Stimulated activated CD4-positive, alpha-beta T cell treated with anti-CD3 and anti-CD28 coated beads, Interleukin-4, amount 100 ng/mL, for 48 hours (primary cell): ENCODE data around the gene GLT8D2.

Source experiments
- DNase-seq, 2 donors: peaks; one replicate each; pipeline ENCODE4 v3.0.0-alpha.2; 2020; ENCODE audit warnings: low read depth in 2 of 2

Gene GLT8D2

DNA sequence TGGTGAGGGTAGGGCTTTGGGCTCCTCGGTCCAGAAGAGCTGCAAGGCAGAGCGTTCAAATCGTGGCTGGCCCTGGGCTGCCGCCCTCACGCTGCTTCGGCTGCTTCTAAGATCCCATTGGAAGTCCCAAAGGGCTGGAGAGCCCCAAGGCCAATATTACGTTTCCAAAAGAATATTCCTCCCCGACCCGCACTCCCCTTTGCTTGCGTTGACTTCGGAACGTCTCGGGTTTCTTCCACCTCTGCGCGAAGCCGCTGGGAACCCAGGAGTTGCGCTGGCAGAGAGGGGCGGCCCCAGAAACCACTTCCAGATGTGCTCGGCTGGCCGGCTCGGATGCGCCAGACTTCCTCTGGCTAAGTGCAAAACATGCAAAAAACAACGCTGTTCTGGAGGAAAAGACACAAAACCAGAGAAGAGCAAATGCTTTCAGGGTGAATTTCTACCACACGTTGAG, at the start of gene GLT8D2:
Gene GLT8D2, minus strand, starts transcription at position 285 of the 454 bp plus-strand sequence. CDS start 30,539 bp downstream, outside the sequence.
- no peak for DNase-seq

DNA sequence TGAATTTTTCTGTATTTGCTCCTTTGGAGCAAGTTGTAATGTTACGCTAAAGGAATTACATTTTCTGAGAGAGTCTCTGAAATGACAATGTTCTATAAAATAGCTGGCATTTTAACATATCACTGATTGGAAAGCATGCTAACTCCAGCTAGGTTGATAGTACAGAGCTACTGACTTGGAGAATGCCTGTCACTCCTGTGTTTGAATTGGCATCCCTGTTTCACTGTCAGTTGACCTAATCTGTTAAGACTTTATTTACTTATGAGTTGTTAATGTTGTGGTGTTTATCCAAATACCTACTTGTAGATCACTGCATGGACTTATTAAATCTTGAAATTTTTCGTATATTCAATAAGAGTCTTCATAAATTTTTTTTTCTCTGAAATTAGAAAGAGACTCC, 48.0 kb upstream of the GLT8D2 start:
- no peak for DNase-seq

DNA sequence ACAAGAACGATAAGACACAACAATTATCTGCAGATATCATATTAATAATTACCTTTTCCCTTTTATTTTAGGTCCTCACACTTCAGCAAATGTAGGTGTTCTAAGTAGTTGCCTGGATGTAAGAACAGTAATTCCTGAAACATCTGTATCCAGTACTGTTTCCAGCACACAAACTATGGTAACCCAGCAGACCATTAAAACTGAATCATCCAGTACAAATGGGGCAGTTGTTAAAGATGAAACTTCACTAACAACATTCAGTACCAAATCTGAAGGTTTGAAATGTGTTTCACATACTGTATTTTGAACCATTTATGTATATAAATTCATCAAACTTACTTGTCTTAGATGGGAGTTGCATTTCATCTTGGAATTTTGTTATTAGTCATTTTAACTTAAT, 45.3 kb upstream of the GLT8D2 start:
- no peak for DNase-seq

GRCh38 chr12:104094284-104094683, 44.3 kb upstream of the GLT8D2 start:
- no peak for DNase-seq

DNA sequence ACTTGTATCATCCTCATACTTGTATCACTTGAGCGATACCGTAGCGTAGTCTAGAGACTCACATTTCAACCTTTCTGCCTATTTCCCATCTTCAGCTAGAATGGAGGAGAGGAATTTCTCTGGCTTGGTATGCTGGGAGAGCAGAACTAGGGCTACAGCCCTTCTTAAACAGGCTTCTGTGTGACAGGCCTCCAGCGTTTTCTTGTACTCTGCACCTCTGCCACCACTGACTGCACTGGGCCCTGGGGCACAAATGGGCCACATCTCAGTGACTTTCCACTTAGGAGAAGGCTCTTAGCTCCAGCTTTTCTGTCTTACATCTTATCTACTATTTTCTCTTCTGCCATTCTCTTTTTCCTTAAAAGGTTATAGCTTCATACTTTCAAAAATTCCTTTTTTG, 41.1 kb upstream of the GLT8D2 start:
- DNase-seq: no peak

DNA sequence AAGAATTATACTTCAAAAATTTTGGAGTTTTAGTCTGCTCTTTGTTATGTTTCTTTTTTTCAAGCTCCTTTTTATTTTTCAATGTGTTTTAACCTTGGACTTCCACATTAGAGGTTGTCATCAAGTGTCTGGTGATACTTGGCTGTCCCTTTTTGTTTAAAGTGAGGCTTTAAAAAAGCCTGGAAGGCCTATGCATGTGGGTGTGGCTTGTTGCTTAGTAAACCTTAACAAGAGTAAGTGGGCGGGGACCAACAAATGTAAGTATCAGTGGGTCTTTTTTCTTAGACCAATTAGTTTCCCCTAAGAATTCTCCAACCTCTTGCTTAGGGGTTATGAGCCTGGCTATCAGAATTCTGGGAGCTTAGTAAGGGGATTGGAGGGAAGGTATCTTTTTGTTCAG, 40.7 kb upstream of the GLT8D2 start:
- DNase-seq: no peak

DNA sequence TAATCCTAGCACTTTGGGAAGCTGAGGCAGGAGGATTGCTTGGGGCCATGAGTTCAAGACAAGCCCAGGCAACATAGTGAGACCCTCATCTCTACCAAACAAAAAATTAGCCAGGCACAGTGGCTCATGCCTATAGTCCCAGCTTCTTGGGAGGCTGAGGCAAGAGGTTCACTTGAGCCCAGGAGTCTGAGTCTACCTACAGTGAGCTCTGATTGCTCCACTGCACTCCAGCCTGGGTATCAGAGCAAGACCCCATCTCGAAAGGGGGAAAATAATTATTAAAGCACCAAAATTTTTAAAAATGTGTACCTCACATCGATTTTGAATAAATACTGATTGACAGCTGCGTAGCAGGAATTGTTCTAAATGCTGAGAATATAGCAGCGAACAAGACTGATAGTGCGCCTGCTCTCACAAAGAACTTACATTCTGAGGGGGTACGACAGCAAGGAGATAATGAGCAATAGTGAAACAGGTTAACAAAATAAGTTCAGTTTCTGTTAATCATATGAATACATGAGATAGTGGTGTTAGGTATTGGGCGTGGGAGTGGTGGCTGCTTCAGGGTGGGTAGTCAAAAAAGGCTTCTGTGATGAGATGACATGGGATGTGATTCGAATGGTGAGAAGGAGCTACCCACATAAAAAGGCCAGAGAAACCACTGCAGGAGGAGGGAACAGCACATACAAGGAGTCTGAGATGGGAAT, 33.9 kb upstream of the GLT8D2 start:
- peak; percentile 24 to 61 for DNase-seq

DNA sequence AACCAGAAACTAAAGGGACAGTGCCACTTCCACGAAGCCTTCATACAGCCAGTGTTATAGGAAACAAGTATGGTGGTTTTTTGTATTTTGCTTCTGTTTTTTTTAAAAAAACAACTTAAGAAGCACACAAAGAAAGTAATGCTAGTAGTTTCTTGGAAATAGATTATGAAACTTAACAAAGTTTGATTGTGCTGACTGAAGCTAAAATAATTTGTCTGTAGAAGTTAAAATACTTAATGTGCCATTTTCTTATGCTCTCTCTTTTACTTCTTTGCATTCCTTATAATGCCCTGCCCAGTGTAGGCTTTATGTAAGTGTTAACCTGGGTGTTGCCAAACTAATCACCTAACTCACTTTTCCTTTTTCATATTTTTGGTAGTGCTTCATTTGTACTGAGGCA, 30.8 kb upstream of the GLT8D2 start:
- no peak for DNase-seq

DNA sequence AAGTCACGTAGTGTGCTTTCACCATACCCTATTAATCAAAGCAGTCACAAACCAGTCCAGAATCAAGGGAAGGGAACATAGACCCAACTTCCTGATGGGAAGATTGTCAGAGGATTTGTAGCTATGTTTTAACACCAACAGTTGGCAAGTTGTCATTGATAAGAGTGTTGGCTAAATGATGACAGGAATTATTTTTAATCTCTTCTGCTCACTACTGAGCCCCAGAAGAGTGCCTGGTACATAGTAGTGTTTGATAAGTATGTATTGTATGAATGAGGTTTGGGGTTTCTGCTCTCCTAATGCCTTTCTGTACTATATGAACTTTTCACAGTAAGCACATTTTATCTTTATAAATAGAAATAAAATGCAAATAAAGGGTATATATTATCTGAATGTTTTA, 29.0 kb upstream of the GLT8D2 start:
- DNase-seq: no peak

DNA sequence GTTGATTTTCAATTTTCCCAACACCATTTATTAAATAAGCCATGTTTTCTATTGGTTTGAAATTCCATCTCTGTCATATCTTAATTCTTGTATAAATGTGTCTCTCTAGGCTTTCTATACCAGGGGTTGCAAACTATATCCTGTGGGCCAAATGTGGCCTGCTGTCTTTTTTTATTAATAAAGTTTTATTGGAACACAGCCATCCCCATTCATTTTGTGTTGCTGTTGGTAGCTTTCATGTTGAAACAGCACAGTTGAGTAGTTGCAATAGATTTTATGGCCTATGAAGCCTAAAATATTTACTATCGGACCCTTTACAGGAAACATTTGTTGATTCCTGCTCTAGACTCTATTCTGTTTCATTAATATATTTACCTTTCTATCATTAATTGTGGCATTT, 23.7 kb upstream of the GLT8D2 start:
- no peak for DNase-seq

GRCh38 chr12:104072099-104072498, 22.1 kb upstream of the GLT8D2 start:
- DNase-seq: no peak

DNA sequence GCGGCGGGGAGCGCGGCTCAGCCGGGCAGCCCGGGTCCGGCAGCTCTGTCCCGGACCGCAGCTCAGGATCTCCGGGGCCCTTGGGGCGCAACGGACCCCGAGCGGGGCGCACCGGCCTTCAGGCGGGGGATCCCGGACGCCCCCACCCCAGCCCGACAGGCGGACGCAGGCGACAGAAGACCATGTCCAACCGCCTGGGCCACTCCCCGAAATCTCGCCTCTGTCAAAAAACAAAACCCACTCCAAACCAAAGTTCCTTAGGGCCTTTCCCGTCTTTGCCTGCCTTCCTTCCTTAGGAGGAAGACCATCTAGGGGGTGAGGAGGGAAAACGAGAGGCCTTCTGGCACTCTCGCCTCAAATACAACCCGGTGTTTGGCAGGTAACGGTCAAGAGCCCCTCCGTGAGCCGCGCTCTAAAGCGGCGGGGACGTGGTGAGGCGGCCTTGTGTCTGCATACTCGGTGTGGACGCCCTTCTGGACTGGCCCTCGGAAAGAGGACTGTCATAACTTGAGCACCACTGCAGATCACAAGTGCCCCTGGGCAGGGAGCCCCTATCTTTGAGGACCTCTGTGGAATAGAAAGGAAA, 14.9 kb upstream of the GLT8D2 start:
- no peak for DNase-seq

DNA sequence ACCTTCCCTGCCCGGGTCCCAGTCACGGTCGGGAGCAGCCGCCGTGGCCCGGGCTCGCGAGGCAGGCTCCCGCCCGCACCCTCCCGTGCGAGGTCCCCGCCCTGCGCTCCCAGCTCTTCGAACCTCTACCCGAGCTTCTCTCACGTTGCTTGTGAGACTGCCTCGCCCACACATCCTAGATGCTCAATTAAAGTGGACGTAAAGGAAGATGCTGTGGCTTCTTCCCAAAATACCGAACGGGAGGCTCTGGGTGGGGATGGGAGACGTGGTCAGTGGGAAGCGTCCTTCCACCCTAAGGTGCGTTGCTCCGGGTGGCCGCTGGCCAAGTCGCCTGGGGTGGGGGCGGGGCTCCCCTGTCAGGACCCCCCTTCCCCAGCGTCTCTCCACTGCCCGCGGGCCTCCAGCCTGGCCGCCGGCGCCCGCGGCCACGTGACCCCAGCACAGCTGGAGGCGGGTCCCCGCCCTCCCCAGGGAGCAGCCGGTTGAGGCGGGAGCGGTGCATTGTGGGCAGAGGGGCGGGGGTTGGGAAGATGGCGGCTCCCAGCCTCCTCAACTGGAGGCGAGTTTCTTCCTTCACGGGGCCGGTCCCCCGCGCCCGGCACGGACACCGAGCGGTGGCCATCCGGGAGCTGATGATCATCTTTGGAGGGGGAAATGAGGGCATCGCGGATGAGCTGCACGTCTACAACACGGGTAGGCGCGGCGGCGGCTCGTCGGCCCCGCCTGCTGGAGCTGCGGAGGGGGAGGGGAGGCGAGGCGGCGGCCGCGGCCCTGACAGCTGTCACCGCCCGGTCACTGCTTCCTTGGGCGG, 14.2 kb upstream of the GLT8D2 start, which contains the start of gene HCFC2:
Gene HCFC2, plus strand, starts transcription at position 501 of the 811 bp plus-strand sequence. Its CDS starts 30 bp downstream, at position 531.
- peak; percentile 83 to 90 for DNase-seq

- DNase-seq: no peak
Observed at GRCh38 chr12:104063712-104064030, 13.7 kb upstream of the GLT8D2 start.

DNA sequence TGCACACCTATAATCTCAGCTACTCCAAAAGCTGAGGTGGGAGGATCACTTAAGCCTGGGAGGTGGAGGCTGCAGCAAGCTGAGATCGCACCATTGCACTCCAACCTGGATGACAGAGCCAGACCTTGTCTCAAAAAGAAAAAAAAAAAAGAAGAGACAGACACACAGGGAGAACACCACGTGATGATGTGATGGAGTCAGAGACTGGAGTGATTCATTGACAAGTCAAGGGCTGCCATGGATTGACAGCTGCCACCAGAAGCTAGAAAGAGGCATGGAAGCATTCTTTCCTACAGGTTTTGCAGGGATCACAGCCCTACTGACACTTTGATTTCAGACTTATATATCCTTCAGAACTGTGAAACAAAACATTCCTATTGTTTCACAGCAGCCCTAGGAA, 10.8 kb upstream of the GLT8D2 start:
- no peak for DNase-seq

GRCh38 chr12:104059963-104060362, 10.0 kb upstream of the GLT8D2 start:
- DNase-seq: no peak

DNA sequence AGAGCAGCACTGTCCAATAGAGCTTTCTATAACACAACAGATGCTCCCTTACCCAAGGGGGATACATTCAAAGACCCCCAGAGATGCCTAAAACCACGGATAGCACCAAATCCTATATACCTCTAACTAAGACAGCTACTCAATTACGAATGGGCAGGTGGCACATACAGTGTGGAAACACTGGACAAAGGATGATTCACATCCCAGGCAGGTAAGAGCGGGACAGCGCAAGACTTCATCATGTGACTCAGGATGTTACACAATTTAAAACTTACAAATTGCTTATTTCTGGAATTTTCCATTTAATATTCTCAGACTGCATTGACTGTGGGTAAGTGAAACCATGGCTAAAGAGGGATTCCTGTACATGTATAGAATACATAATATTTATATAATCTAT, 8.8 kb upstream of the GLT8D2 start:
- DNase-seq: no peak

DNA sequence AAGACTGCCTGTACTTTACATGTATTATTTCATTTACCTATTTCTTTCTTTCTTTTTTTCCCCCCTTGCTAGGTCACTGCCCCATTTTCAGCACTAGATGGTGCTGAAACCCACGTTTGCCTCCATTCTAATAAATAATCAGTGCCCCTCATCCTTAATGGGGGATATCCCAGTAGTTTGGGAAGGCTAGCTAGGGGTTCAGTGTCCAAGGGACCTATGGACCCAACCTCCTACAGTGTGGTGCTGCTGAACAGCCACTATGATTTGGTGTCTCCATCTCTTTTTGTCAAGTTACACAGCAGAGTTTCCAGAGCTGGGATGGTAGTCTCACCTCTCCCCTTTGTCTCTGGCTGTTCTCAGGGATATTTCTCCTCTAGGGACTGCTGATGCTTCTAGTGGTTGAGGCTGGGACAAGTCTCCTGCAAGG, 7.8 kb upstream of the GLT8D2 start:
- no peak for DNase-seq

DNA sequence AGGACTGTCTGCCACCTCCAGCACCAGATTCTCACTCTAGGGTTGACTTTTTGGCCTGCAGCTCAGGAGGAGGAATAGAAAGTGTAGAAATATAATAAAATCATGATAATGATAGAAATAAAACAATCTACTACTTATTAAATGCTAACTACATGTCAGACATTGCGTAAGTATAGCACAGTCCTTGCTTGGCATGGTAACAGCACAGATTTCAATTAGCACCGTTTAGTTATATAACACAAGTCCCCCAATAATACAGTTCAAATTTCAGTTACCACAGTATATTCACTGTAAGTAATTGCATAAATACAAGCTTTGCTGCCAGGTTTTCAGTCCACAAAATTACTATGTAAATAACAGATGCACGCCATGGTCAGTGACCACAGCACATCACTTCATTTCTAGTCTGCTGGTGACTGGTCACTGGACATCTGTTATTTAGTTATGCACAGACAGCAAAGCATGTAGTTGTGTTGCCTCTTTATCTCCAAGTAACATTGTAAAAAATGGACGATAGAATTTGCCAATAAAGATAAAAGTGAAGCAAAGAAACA, 6.5 kb upstream of the GLT8D2 start:
- no peak for DNase-seq

DNA sequence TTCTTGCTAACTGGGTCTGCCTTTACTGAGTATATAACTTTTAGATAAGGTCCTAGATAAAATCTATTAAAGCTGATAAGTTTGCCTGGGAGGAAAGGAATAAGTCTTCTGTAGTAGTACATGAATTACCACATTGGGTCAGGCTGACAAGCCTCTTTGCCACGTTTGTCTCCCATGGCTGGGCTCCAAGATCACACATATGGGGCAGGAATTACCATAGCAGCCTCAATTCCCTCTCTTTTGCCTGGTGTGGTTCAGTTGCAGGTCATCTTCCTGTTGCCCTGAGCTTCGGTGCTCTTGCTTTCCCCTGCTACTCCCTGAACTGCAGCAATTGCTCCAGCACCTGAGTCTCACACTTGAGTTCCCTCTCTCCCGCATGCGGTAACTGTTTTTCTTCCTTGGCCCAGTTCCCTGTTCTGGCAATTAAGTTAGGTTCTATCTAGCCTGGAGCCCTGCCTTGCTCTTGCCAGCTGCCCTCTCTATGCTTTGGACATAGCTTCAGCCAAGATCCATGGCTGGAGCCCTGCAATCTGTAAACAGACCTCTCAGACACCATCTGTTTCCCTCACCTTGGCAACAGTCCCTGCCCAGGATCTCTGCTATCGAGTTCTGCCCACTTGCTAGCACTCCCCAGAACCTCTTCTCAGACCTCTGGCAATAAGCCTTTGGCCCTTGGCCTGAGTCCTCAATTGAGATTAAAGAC, 5.8 kb upstream of the GLT8D2 start:
- no peak for DNase-seq

GRCh38 chr12:104054681-104055346, 4.8 kb upstream of the GLT8D2 start:
- no peak for DNase-seq
